IMR-90 (cell line): ENCODE data around the gene TMEM131L.

Experiments used
- CEBPB ChIP-seq: IDR thresholded peaks from 2 replicates; pipeline ENCODE4 v1.6.1; 2012; ENCODE audit warnings: low read depth, low read length, improper control_type of control experiment
- POLR2A ChIP-seq: IDR thresholded peaks from 2 replicates; pipeline ENCODE4 v1.6.1; 2012; ENCODE audit warnings: mild to moderate bottlenecking, low read depth, low read length
- RAD21 ChIP-seq: IDR thresholded peaks from 2 replicates; pipeline ENCODE4 v1.6.1; 2012; ENCODE audit warnings: low read length, improper control_type of control experiment
- SMC3 ChIP-seq: fragments of 150-350 bp; IDR thresholded peaks from 2 replicates; pipeline ENCODE4 v1.6.1; 2016; ENCODE audit warnings: low read depth, mild to moderate bottlenecking, antibody characterized with exemption, low read length, moderate library complexity
- TF ChIP-seq, protein P1 (sequence below): conservative IDR thresholded peaks from 2 replicates; pipeline ENCODE4 v1.5.1; 2012; ENCODE audit warnings: mild to moderate bottlenecking, low read depth, low read length, improper control_type of control experiment

DNA sequence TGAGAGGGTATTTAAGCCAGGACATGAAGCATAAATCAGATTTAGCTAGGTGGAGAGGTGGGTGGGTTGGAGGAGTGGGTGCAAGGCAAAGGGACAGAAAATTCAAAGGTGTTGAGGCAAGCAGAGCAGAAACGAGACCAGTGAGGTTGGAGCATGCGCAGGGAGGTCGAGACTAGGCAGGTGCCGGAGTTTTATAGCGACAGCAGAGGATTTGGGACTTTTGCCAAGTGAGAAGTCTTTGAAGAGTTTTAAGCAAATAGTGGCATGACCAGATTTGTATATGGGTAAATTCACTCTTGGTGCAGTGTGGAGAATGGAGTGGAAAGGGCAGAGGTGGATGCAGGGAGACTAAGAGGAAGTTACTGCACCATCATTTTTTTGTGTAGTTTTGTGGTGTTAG is 110.9 kb downstream of the TMEM131L start:
- TF ChIP-seq, protein P1, sequence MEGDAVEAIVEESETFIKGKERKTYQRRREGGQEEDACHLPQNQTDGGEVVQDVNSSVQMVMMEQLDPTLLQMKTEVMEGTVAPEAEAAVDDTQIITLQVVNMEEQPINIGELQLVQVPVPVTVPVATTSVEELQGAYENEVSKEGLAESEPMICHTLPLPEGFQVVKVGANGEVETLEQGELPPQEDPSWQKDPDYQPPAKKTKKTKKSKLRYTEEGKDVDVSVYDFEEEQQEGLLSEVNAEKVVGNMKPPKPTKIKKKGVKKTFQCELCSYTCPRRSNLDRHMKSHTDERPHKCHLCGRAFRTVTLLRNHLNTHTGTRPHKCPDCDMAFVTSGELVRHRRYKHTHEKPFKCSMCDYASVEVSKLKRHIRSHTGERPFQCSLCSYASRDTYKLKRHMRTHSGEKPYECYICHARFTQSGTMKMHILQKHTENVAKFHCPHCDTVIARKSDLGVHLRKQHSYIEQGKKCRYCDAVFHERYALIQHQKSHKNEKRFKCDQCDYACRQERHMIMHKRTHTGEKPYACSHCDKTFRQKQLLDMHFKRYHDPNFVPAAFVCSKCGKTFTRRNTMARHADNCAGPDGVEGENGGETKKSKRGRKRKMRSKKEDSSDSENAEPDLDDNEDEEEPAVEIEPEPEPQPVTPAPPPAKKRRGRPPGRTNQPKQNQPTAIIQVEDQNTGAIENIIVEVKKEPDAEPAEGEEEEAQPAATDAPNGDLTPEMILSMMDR = no peak
- TF ChIP-seq POLR2A = no peak
- TF ChIP-seq CEBPB = no peak
- TF ChIP-seq SMC3 = no peak
- no peak for TF ChIP-seq RAD21
